ENCODE data around the gene PRRG4. TPM values are rescaled to one million over a fixed set of nuclear protein-coding genes. Genes with fewer than 3 reads are reported as not detected.
"Not testable (repeated sequence)": the region's sequence is repeated elsewhere in the genome, so short reads cannot be mapped to it uniquely, and the experiment has no call there.

Gene PRRG4
- total and polyA plus RNA-seq, 7 donors: 0.05 to 0.58 (median 0.15) TPM

GRCh38 chr11:32820497-32820896 is 9.2 kb upstream of the PRRG4 start:
- no peak overlapping the region for H3K27ac ChIP-seq
- no peaks in the 10 kb centered on the region for H3K27me3 ChIP-seq (ENCODE audit: insufficient read depth in 3 of 3, low read length in 2 of 3)
- ATAC-seq: no peak
- no peaks in the 10 kb centered on the region for H3K4me1 ChIP-seq
- H3K9me3 ChIP-seq: no peaks in the 10 kb centered on the region
- no peak for TF ChIP-seq CTCF (IDR thresholded peaks at IDR 0.05)
- no peak for DNase-seq
- no peak overlapping the region for H3K4me3 ChIP-seq
- intact Hi-C loops (cut with DNase I): no loop called here
- H3K36me3 ChIP-seq (ENCODE audit: insufficient read depth in 1 of 2, low read depth in 1 of 2): no peaks in the 10 kb centered on the region

- no peaks in the 10 kb centered on the region for H3K36me3 ChIP-seq (ENCODE audit: insufficient read depth in 1 of 2, low read depth in 1 of 2)
- no peaks in the 10 kb centered on the region for H3K9me3 ChIP-seq
- ATAC-seq: no peak
- DNase-seq: no peak
- H3K27me3 ChIP-seq (ENCODE audit: insufficient read depth in 3 of 3, low read length in 2 of 3): no peaks in the 10 kb centered on the region
- H3K27ac ChIP-seq: no peak overlapping the region
- no peak overlapping the region for H3K4me3 ChIP-seq
- no peak for TF ChIP-seq CTCF (IDR thresholded peaks at IDR 0.05)
- H3K4me1 ChIP-seq: no peaks in the 10 kb centered on the region
- intact Hi-C loops (cut with DNase I): no loop called here
Observed at GRCh38 chr11:32821517-32821916, 8.2 kb upstream of the PRRG4 start.

GRCh38 chr11:32821917-32822560 is 7.7 kb upstream of the PRRG4 start:
- DNase-seq: no peak
- no peaks in the 10 kb centered on the region for H3K36me3 ChIP-seq (ENCODE audit: insufficient read depth in 1 of 2, low read depth in 1 of 2)
- H3K27ac ChIP-seq: no peak overlapping the region
- no peak for TF ChIP-seq CTCF (IDR thresholded peaks at IDR 0.05)
- no peaks in the 10 kb centered on the region for H3K4me1 ChIP-seq
- H3K27me3 ChIP-seq (ENCODE audit: insufficient read depth in 3 of 3, low read length in 2 of 3): no peaks in the 10 kb centered on the region
- no peak overlapping the region for H3K4me3 ChIP-seq
- intact Hi-C loops (cut with DNase I): no loop called here
- 55 to 63% (median 61%) methylated on average over 5 of the region's 5 CpGs for WGBS, 3 donors
- ATAC-seq: no peak
- H3K9me3 ChIP-seq: no peaks in the 10 kb centered on the region

- H3K27me3 ChIP-seq (ENCODE audit: insufficient read depth in 3 of 3, low read length in 2 of 3); DNase-seq; H3K9me3 ChIP-seq; H3K4me1 ChIP-seq; intact Hi-C loops (cut with DNase I); H3K4me3 ChIP-seq; H3K27ac ChIP-seq; H3K36me3 ChIP-seq (ENCODE audit: insufficient read depth in 1 of 2, low read depth in 1 of 2); ATAC-seq: not testable (repeated sequence)
- 78 to 87% (median 86%) methylated on average over 3 of the region's 3 CpGs for WGBS, 3 donors
Observed at GRCh38 chr11:32823617-32824016, 6.1 kb upstream of the PRRG4 start.

- Histone ChIP-seq H3K4me3 (no peak overlapping the region), H3K9me3 (no peaks in the 10 kb centered on the region), H3K36me3 (ENCODE audit: insufficient read depth in 1 of 2, low read depth in 1 of 2) (no peaks in the 10 kb centered on the region), H3K4me1 (no peaks in the 10 kb centered on the region), H3K27ac (no peak overlapping the region), H3K27me3 (ENCODE audit: insufficient read depth in 3 of 3, low read length in 2 of 3) (peaks cover 4 to 22% (median 6%) of the 10 kb centered on the region in 3 donors)
- no peak for TF ChIP-seq CTCF (IDR thresholded peaks at IDR 0.05)
- intact Hi-C loops (cut with DNase I): no loop called here
- DNase-seq (no peak), ATAC-seq (no peak)
- WGBS, 3 donors: 58 to 75% (median 74%) methylated on average over 3 of the region's 3 CpGs
Observed at GRCh38 chr11:32826113-32826512, 3.6 kb upstream of the PRRG4 start.
